GM12878 (cell line): Measurements from ENCODE around the gene GGPS1. TPM values are rescaled to one million over a fixed set of nuclear protein-coding genes. Genes with fewer than 3 reads are reported as not detected.

ENCODE experiments used
- ATAC-seq: fragments of 200-7000 bp; cut with Tn5 transposase; 3 replicates; pipeline ENCODE4 v1.9.1; 2020; ENCODE audit warnings: mild to moderate bottlenecking, moderate library complexity
- BruUV-seq: library from RNA; stranded (reverse); fragments of 400-500 nt; replicated peaks from 2 replicates; lab custom pipeline; 2021; lab: Mats Ljungman, UMichigan
- CTCF ChIA-PET: fragments of 300-600 bp; sonication (Branson Sonifier 250); formaldehyde crosslinking; extraction: SDS; loops from one replicate; lab custom pipeline; 2021; ENCODE audit warnings: inconsistent platforms; lab: Yijun Ruan, JAX
- POLR2A ChIA-PET: fragments of 350-600 bp; formaldehyde crosslinking; extraction: SDS; loops from one replicate; lab custom pipeline; 2021; ENCODE audit warnings: inconsistent platforms; lab: Charles Lee
- RAD21 ChIA-PET: fragments of 300-600 bp; sonication (Branson Sonifier 250); formaldehyde crosslinking; loops from one replicate; lab custom pipeline; 2023; ENCODE audit warnings: antibody characterized with exemption; ENCODE audit not compliant: unreplicated experiment; lab: Charles Lee
- SMC1A ChIA-PET: fragments of 300-600 bp; sonication (Branson Sonifier 250); formaldehyde crosslinking; loops from one replicate; lab custom pipeline; 2023; ENCODE audit not compliant: unreplicated experiment, uncharacterized antibody; lab: Charles Lee
- DNase-seq: peaks from one replicate; pipeline ENCODE4 v3.0.0-alpha.2; 2011; ENCODE audit warnings: low read depth, low spot score
- FAIRE-seq: peaks from 3 replicates; lab custom pipeline; 2011; peaks lifted over from hg19 to GRCh38; lab: Jason Lieb, UNC
- H2AFZ ChIP-seq: 2 replicates; pipeline ENCODE4 v1.6.0; 2011; ENCODE audit warnings: low read depth, low read length, control low read depth; ENCODE audit not compliant: control insufficient read depth
- H3K27ac ChIP-seq: 2 replicates; pipeline ENCODE4 v1.5.1; 2011; ENCODE audit warnings: control low read depth; ENCODE audit not compliant: control insufficient read depth, insufficient read depth
- H3K27me3 ChIP-seq, 2 experiments: replicated peaks in 1 of 2; 2 replicates each; pipeline versions ENCODE4 v1.6.0 to v1.6.1; 2011; ENCODE audit warnings: low read length in 1 of 2; ENCODE audit not compliant: control insufficient read depth in 2 of 2, insufficient read depth in 2 of 2
- H3K36me3 ChIP-seq, 2 experiments: 2 replicates each; pipeline ENCODE4 v1.5.1; 2011; ENCODE audit warnings: low read length in 1 of 2; ENCODE audit not compliant: control insufficient read depth in 2 of 2, insufficient read depth in 2 of 2
- H3K4me1 ChIP-seq: 2 replicates; pipeline ENCODE4 v1.6.1; 2011; ENCODE audit warnings: mild to moderate bottlenecking, low read length, moderate library complexity, mixed read lengths; ENCODE audit not compliant: control insufficient read depth, insufficient read depth
- H3K4me2 ChIP-seq: 2 replicates; pipeline ENCODE4 v1.6.0; 2011; ENCODE audit warnings: control low read depth; ENCODE audit not compliant: control insufficient read depth, insufficient read depth
- H3K4me3 ChIP-seq: fragments of 200-600 bp; sonication (generic); 2 replicates; pipeline ENCODE4 v1.5.1; 2016
- H3K79me2 ChIP-seq: 2 replicates; pipeline ENCODE4 v1.6.0; 2011; ENCODE audit warnings: low read length; ENCODE audit not compliant: control insufficient read depth, insufficient read depth
- H3K9ac ChIP-seq: 2 replicates; pipeline ENCODE4 v1.8.0; 2011; ENCODE audit warnings: low read length, control low read depth, mixed read lengths; ENCODE audit not compliant: control insufficient read depth, insufficient read depth
- H3K9me3 ChIP-seq: replicated peaks from 3 replicates; pipeline ENCODE4 v1.5.1; 2011; ENCODE audit warnings: mild to moderate bottlenecking, low read length; ENCODE audit not compliant: control insufficient read depth, insufficient read depth
- H4K20me1 ChIP-seq: 2 replicates; pipeline ENCODE4 v1.6.0; 2011; ENCODE audit not compliant: control insufficient read depth, insufficient read depth
- MTA2 ChIP-seq: fragments of 450-650 bp; IDR thresholded peaks from 2 replicates; pipeline ENCODE4 v1.6.1; 2016; ENCODE audit warnings: low read depth, mild to moderate bottlenecking, moderate library complexity
- RUNX3 ChIP-seq: IDR thresholded peaks from 2 replicates; pipeline ENCODE4 v1.6.1; 2012; ENCODE audit warnings: low read length, inconsistent platforms
- WGBS: methylation state at CpG from one replicate; pipeline ENCODE4 v1.1.6; 2016; ENCODE audit warnings: low lambda C conversion rate; ENCODE audit not compliant: insufficient replicate concordance, insufficient coverage; ENCODE audit errors: missing lambda C conversion rate; 5-methylcytosine and 5-hydroxymethylcytosine counted together
- in situ Hi-C: fragments of 300-500 bp; cut with MboI; formaldehyde crosslinking; loops from 9 replicates; pipeline ENCODE4 v1.14.3; 2018; ENCODE audit warnings: mixed read lengths
- intact Hi-C: fragments of 100-400 bp; cut with micrococcal nuclease; formaldehyde crosslinking; loops from one replicate; pipeline ENCODE4 v1.14.2; 2022; ENCODE audit not compliant: unreplicated experiment
- polyA plus RNA-seq, 11 experiments: library from polyadenylated mRNA; depleted of rRNA in 4 of 11; unstranded in 6 of 11; stranded (reverse) in 5 of 11; fragments of >200 nt; fragmentation: Nextera tagmentation in 4 of 11; fragmentation: Illumina TruSeq in 1 of 11; extraction: Ambion mirVana in 4 of 11; extraction: Trizol in 1 of 11; gene quantifications; 1 replicate in 1 of 11; 2 replicates in 10 of 11; pipeline versions ENCODE4 v1.2.1 to v1.2.3, GENCODE V29; 2011 to 2016; ENCODE audit warnings: inconsistent platforms in 2 of 11, missing spikeins in 2 of 11, low read depth in 1 of 11
- total RNA-seq, 4 experiments: library from RNA; depleted of rRNA in 3 of 4; stranded (reverse); fragments of >200 nt in 3 of 4; fragmentation: Illumina TruSeq in 1 of 4; extraction: Trizol in 1 of 4; gene quantifications; 2 replicates each; pipeline versions ENCODE4 v1.2.1 to v1.2.3, GENCODE V29; 2013 to 2021
- TF ChIP-seq, protein P1 (sequence below): fragments of 450-650 bp; IDR thresholded peaks from 2 replicates; pipeline ENCODE4 v1.6.1; 2017; ENCODE audit warnings: antibody characterized with exemption, mild to moderate bottlenecking, moderate library complexity

GGPS1 gene
- total and polyA plus RNA-seq, 10 of the 15 experiments (the other 5 are each of a cell fraction or from before 2014, with no cell fraction given): 15.1 to 36.0 (median 25.3) TPM

DNA sequence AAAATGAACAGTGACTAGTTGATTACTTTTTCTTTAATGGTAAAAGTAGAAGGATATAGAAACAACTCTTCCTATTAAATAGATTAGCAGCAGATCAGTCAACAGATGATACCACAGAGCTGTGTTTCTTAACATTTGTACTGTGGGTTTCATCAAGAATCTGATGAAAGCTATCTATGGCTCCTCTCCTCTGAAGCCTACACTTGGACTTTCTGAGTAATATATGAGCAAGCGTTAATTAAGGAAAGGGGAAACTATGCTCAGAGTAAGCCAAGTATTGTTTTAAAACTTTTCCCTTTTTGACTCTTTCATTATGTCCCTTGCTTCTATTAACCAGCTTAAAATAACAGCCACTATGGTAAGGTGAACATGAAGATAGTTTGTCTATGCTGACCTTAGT, 11.2 kb upstream of the GGPS1 start:
- ChIA-PET CTCF (interaction anchor here (0.5 to 1.2 kb wide), 5 partner anchors 10 to 100 kb away, joined by 3 to 6 read pairs (median 4); no protein-coding TSS in a partner anchor), SMC1A (interaction anchor here (0.8 to 1.4 kb wide), 4 partner anchors 13 to 100 kb away, joined by 3 to 6 read pairs (median 4); no protein-coding TSS in a partner anchor), RAD21 (interaction anchor here (0.7 to 1.3 kb wide), 3 partner anchors 42 to 99 kb away, joined by 3 to 5 read pairs (median 4); no protein-coding TSS in a partner anchor), POLR2A (interaction anchor here (0.6 to 2.7 kb wide), 2 partner anchors 10 to 154 kb away, joined by 3 to 16 read pairs; partner anchors contain the start of genes ARID4B and GGPS1)
- H3K4me1 ChIP-seq: peaks cover 6% of the 10 kb centered on the region; the same call in 1 of the 2 replicates
- no peak overlapping the region for H3K27ac ChIP-seq
- ATAC-seq: peak; percentile 70
- H3K4me2 ChIP-seq: no peak overlapping the region; the same call in 1 of the 2 replicates
- in situ Hi-C loops: no loop called here
- no peak for DNase-seq
- H2AFZ ChIP-seq: no peak overlapping the region
- no peaks in the 10 kb centered on the region for H3K27me3 ChIP-seq
- FAIRE-seq: peak; percentile 7
- no peak overlapping the region for H3K4me3 ChIP-seq
- H4K20me1 ChIP-seq: peaks cover 5% of the 10 kb centered on the region
- H3K36me3 ChIP-seq: peaks cover 1 to 23% of the 10 kb centered on the region in 2 experiments; a peak in 3 of 4 replicates
- H3K79me2 ChIP-seq: peaks cover 77% of the 10 kb centered on the region
- no peak overlapping the region for H3K9ac ChIP-seq
- WGBS: 5% methylated on average over 1 of the region's 1 CpG
- H3K9me3 ChIP-seq: no peaks in the 10 kb centered on the region
- BruUV-seq: no TSS peak
- intact Hi-C loops: no loop called here
- TF ChIP-seq MTA2 (peak; percentile 56), RUNX3 (no peak)

DNA sequence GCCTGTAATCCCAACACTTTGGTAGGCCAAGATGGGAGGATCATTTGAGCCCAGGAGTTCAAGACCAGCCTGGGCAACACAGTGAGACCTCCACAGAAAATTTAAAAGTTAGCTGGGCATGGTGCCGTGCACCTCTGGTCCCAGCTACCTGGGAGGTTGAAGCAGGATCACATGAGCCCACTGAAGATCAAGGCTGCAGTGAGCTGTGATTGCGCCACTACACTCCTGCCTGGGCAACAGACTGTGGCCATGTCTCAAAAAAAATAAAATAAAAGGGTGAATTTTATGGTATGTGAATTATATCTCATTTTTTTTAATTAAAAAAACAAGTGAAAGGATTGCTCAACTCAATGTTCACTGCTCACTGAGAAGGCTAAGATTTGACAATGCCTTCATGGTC, 9.1 kb upstream of the GGPS1 start:
- H3K4me2 ChIP-seq: no peak overlapping the region
- H3K4me3 ChIP-seq: no peak overlapping the region
- peaks cover 76% of the 10 kb centered on the region for H3K79me2 ChIP-seq
- H3K9me3 ChIP-seq: no peaks in the 10 kb centered on the region
- no peaks in the 10 kb centered on the region for H3K27me3 ChIP-seq
- DNase-seq (no peak), ATAC-seq (no peak), FAIRE-seq (no peak)
- ChIA-PET SMC1A (interaction anchor here (1.0 kb wide), 1 partner anchor 14 kb away, joined by 4 read pairs; no protein-coding TSS in a partner anchor), CTCF (interaction anchor here (0.9 kb wide), 1 partner anchor 66 kb away, joined by 3 read pairs; no protein-coding TSS in a partner anchor), RAD21 (no interaction called here), POLR2A (interaction anchor here (0.9 to 2.7 kb wide), 2 partner anchors 8 to 11 kb away, joined by 5 to 16 read pairs; partner anchors contain the start of genes ARID4B and GGPS1)
- H2AFZ ChIP-seq: no peak overlapping the region
- in situ Hi-C loops (no loop called here), intact Hi-C loops (no loop called here)
- H4K20me1 ChIP-seq: peaks cover 7% of the 10 kb centered on the region
- no TSS peak for BruUV-seq
- H3K36me3 ChIP-seq: peaks cover 1 to 22% of the 10 kb centered on the region in 2 experiments; a peak in 3 of 4 replicates
- TF ChIP-seq, protein P1, sequence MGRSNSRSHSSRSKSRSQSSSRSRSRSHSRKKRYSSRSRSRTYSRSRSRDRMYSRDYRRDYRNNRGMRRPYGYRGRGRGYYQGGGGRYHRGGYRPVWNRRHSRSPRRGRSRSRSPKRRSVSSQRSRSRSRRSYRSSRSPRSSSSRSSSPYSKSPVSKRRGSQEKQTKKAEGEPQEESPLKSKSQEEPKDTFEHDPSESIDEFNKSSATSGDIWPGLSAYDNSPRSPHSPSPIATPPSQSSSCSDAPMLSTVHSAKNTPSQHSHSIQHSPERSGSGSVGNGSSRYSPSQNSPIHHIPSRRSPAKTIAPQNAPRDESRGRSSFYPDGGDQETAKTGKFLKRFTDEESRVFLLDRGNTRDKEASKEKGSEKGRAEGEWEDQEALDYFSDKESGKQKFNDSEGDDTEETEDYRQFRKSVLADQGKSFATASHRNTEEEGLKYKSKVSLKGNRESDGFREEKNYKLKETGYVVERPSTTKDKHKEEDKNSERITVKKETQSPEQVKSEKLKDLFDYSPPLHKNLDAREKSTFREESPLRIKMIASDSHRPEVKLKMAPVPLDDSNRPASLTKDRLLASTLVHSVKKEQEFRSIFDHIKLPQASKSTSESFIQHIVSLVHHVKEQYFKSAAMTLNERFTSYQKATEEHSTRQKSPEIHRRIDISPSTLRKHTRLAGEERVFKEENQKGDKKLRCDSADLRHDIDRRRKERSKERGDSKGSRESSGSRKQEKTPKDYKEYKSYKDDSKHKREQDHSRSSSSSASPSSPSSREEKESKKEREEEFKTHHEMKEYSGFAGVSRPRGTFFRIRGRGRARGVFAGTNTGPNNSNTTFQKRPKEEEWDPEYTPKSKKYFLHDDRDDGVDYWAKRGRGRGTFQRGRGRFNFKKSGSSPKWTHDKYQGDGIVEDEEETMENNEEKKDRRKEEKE: no peak
- no peak overlapping the region for H3K27ac ChIP-seq
- H3K4me1 ChIP-seq: peaks cover 5% of the 10 kb centered on the region; the same call in 1 of the 2 replicates
- WGBS: 100% methylated on average over 2 of the region's 2 CpGs
- no peak overlapping the region for H3K9ac ChIP-seq
